Peyer's patch (tissue), 4 donors: Measurements from ENCODE around the gene ZNF638. TPM values are rescaled to one million over a fixed set of nuclear protein-coding genes. Genes with fewer than 3 reads are reported as not detected.

ENCODE experiments used
- DNase-seq, 3 donors: peaks; one replicate each; pipeline ENCODE4 v3.0.0-alpha.2; 2017 to 2019
- H3K27ac ChIP-seq, 4 donors: fragments of 200-600 bp; sonication (generic); one replicate each; pipeline ENCODE4 v1.5.1; 2016 to 2019
- H3K27me3 ChIP-seq, 2 donors: fragments of 200-600 bp; sonication (generic); one replicate each; pipeline ENCODE4 v1.5.1; 2019
- H3K36me3 ChIP-seq, 3 donors: fragments of 200-600 bp; sonication (generic); one replicate each; pipeline ENCODE4 v1.5.1; 2016 to 2019
- H3K4me1 ChIP-seq, 4 donors: fragments of 200-600 bp; sonication (generic); one replicate each; pipeline ENCODE4 v1.5.1; 2016 to 2019
- H3K4me3 ChIP-seq, 4 donors: fragments of 200-600 bp; sonication (generic); 1 replicate in 3 of 4; 2 replicates in 1 of 4; pipeline ENCODE4 v1.5.1; 2016 to 2019; ENCODE audit warnings: mild to moderate bottlenecking in 1 of 4
- H3K9me3 ChIP-seq, 4 donors: fragments of 200-600 bp; sonication (generic); one replicate each; pipeline ENCODE4 v1.5.1; 2016 to 2019; ENCODE audit warnings: mild to moderate bottlenecking in 1 of 4
- CTCF ChIP-seq, 6 experiments: fragments of 450-650 bp in 4 of 6; fragments of 200-600 bp in 2 of 6; sonication (generic) in 1 of 6; IDR thresholded peaks; one replicate each; pipeline ENCODE4 v1.5.1; 2017 to 2019; ENCODE audit warnings: antibody characterized with exemption in 6 of 6, mild to moderate bottlenecking in 3 of 6, moderate library complexity in 1 of 6
- POLR2A ChIP-seq, 2 donors: fragments of 450-650 bp; IDR thresholded peaks; one replicate each; pipeline ENCODE4 v1.5.1; 2017; ENCODE audit warnings: antibody characterized with exemption in 2 of 2, mild to moderate bottlenecking in 2 of 2, moderate library complexity in 2 of 2
- total RNA-seq, 4 donors: library from RNA; depleted of rRNA; stranded (reverse); fragments of >200 nt; gene quantifications; one replicate each; pipeline ENCODE4 v1.1.0, GENCODE V29; 2016

Gene ZNF638
- total RNA-seq, 4 donors from 2014 or later = 155 to 539 (median 174) TPM

GRCh38 chr2:71464389-71464788, 132.8 kb downstream of the ZNF638 start:
- TF ChIP-seq CTCF (IDR thresholded peaks at IDR 0.05) (no peak), POLR2A (IDR thresholded peaks at IDR 0.05) (no peak)
- no peaks in the 10 kb centered on the region for H3K36me3 ChIP-seq
- no peak for DNase-seq
- peaks cover 0 to 15% (median 0%) of the 10 kb centered on the region in 4 donors for H3K9me3 ChIP-seq
- H3K27ac ChIP-seq = no peak overlapping the region
- no peaks in the 10 kb centered on the region for H3K27me3 ChIP-seq
- no peak overlapping the region for H3K4me3 ChIP-seq
- H3K4me1 ChIP-seq = peaks cover 0 to 15% (median 7%) of the 10 kb centered on the region in 4 donors

DNA sequence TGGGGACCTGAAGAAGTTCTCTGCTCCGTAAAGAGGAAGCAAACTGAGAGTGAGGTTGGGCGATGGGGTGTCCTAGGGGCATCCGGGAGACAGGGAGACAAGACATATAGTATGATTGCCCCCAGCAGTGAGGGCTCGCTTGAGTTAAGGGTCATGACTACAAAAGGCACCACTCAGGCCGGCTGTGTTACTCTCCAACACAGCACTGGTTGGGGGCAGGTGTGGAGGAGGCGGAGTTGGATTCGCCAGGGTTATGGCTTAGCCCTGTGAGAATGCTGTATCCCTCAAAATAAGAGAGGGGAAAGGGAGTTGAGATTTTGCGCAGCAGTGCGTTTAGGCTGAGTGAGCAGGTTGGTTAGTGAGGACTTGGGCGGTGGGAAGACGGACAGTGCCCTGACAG, 133.8 kb downstream of the ZNF638 start:
- TF ChIP-seq CTCF (IDR thresholded peaks at IDR 0.05) (no peak), POLR2A (IDR thresholded peaks at IDR 0.05) (no peak)
- Histone ChIP-seq H3K36me3 (no peaks in the 10 kb centered on the region), H3K4me3 (no peak overlapping the region), H3K9me3 (peaks cover 0 to 15% (median 0%) of the 10 kb centered on the region in 4 donors), H3K27ac (no peak overlapping the region), H3K4me1 (peaks cover 0 to 15% (median 7%) of the 10 kb centered on the region in 4 donors), H3K27me3 (no peaks in the 10 kb centered on the region)
- DNase-seq = no peak

- H3K36me3 ChIP-seq = no peaks in the 10 kb centered on the region
- DNase-seq = no peak
- TF ChIP-seq CTCF (IDR thresholded peaks at IDR 0.05) (no peak), POLR2A (IDR thresholded peaks at IDR 0.05) (no peak)
- peaks cover 0 to 15% (median 7%) of the 10 kb centered on the region in 4 donors for H3K4me1 ChIP-seq
- peak overlapping the region in 2 of 4 donors; percentile 6 to 29 for H3K27ac ChIP-seq
- H3K9me3 ChIP-seq = peaks cover 0 to 15% (median 0%) of the 10 kb centered on the region in 4 donors
- H3K4me3 ChIP-seq = peak overlapping the region in 3 of 4 donors; percentile 49 to 68 (median 60)
- no peaks in the 10 kb centered on the region for H3K27me3 ChIP-seq
These were observed 134.3 kb downstream of the ZNF638 start for GRCh38 chr2:71465961-71466300.

- H3K27ac ChIP-seq = peak overlapping the region in 3 of 4 donors; percentile 6 to 29 (median 17)
- no peak for DNase-seq
- H3K4me3 ChIP-seq = peak overlapping the region; percentile 32 to 68 (median 54)
- H3K4me1 ChIP-seq = peaks cover 0 to 15% (median 7%) of the 10 kb centered on the region in 4 donors
- no peaks in the 10 kb centered on the region for H3K27me3 ChIP-seq
- TF ChIP-seq POLR2A (IDR thresholded peaks at IDR 0.05) = no peak
- no peak for TF ChIP-seq CTCF (IDR thresholded peaks at IDR 0.05)
- peaks cover 0 to 15% (median 0%) of the 10 kb centered on the region in 4 donors for H3K9me3 ChIP-seq
- H3K36me3 ChIP-seq = no peaks in the 10 kb centered on the region
These were observed 135.0 kb downstream of the ZNF638 start for GRCh38 chr2:71466301-71467179.

DNA sequence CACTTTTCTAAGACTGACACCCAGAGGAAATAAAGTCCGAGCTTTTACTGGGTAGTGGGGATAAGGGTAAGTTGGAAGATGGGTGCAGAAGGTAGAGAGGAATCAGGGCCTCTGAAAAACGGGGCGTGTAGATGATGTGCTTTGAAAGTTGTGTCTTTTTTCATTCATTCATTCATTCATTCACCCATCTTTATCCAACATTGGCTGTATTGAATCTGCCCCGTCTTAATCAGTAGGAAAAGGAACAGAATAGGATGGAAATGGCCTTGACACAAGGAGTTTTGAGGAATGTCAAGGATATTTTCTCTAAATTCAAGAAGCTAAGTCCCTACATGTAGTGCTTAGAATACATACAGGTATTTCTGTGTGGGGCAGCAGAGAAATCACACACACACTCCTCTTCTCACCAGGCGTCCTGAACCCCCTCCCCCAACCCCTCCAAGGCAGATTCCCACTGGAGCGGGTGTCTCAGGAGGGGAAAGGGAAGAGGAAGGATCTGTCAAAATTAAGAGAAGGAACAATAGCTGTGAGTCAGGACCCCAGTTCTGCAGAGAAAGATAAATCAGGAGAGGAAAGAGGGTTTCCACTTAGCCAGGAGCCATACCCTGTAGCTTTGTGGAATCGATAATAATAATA, 135.7 kb downstream of the ZNF638 start:
- H3K36me3 ChIP-seq = no peaks in the 10 kb centered on the region
- H3K9me3 ChIP-seq = peaks cover 0 to 8% (median 0%) of the 10 kb centered on the region in 4 donors
- no peaks in the 10 kb centered on the region for H3K27me3 ChIP-seq
- H3K27ac ChIP-seq = peak overlapping the region in 1 of 4 donors; percentile 6
- DNase-seq = no peak
- TF ChIP-seq POLR2A (IDR thresholded peaks at IDR 0.05) (no peak), CTCF (IDR thresholded peaks at IDR 0.05) (no peak)
- H3K4me1 ChIP-seq = peaks cover 0 to 15% (median 7%) of the 10 kb centered on the region in 4 donors
- peak overlapping the region; percentile 32 to 68 (median 54) for H3K4me3 ChIP-seq
